HepG2 (cell line): Measurements from ENCODE around the gene TUBG1. TPM values are rescaled to one million over a fixed set of nuclear protein-coding genes. Genes with fewer than 3 reads are reported as not detected.

Source experiments
- ARNTL ChIP-seq: sonication (generic); formaldehyde crosslinking; IDR thresholded peaks from 2 replicates; pipeline ENCODE4 v1.4.0; 2020; ENCODE audit warnings: mild to moderate bottlenecking, missing genetic modification reagents
- MTA3 ChIP-seq: sonication (generic); formaldehyde crosslinking; IDR thresholded peaks from 2 replicates; pipeline ENCODE4 v1.4.0; 2020; ENCODE audit warnings: missing genetic modification reagents
- MZF1 ChIP-seq: sonication (generic); formaldehyde crosslinking; IDR thresholded peaks from 2 replicates; pipeline ENCODE4 v1.8.1; 2023; ENCODE audit warnings: mild to moderate bottlenecking, missing genetic modification reagents, borderline replicate concordance
- NFATC3 ChIP-seq: sonication (generic); formaldehyde crosslinking; IDR thresholded peaks from 2 replicates; pipeline ENCODE4 v1.5.1; 2020; ENCODE audit warnings: mild to moderate bottlenecking, missing genetic modification reagents
- NR2F1 ChIP-seq, 2 experiments: fragments of 450-650 bp in 1 of 2; formaldehyde crosslinking in 1 of 2; IDR thresholded peaks; 2 replicates each; pipeline versions ENCODE4 v1.5.0 to v1.6.1; 2016 to 2020; ENCODE audit warnings: mild to moderate bottlenecking in 1 of 2, missing compliant biosample characterization in 1 of 2, missing genetic modification reagents in 1 of 2, moderate library complexity in 1 of 2
- SAFB2 ChIP-seq: sonication (generic); formaldehyde crosslinking; IDR thresholded peaks from 2 replicates; pipeline ENCODE4 v1.5.1; 2020; ENCODE audit warnings: missing genetic modification reagents, low read depth, mild to moderate bottlenecking, borderline replicate concordance
- SMARCC2 ChIP-seq: fragments of 450-650 bp; IDR thresholded peaks from 2 replicates; pipeline ENCODE4 v1.6.1; 2017; ENCODE audit warnings: antibody characterized with exemption, mild to moderate bottlenecking
- SMC3 ChIP-seq: IDR thresholded peaks from 2 replicates; pipeline ENCODE4 v1.6.1; 2011; ENCODE audit warnings: low read length, improper control_type of control experiment
- SOX13 ChIP-seq, 3 experiments: fragments of 450-650 bp in 1 of 3; sonication (generic) in 1 of 3; formaldehyde crosslinking in 1 of 3; IDR thresholded peaks in 2 of 3; conservative IDR thresholded peaks in 1 of 3; 2 replicates each; pipeline versions ENCODE4 v1.5.0 to v1.6.1; 2016 to 2020; ENCODE audit warnings: antibody characterized with exemption in 1 of 3, mild to moderate bottlenecking in 1 of 3, missing compliant biosample characterization in 1 of 3, missing genetic modification reagents in 1 of 3, moderate library complexity in 1 of 3
- TCF12 ChIP-seq, 2 experiments: fragments of 450-650 bp in 1 of 2; sonication (generic) in 1 of 2; formaldehyde crosslinking in 1 of 2; IDR thresholded peaks; 2 replicates each; pipeline versions ENCODE4 v1.6.1 to v1.8.0; 2017 to 2022; ENCODE audit warnings: antibody characterized with exemption in 1 of 2, mild to moderate bottlenecking in 1 of 2, missing genetic modification reagents in 1 of 2, moderate library complexity in 1 of 2
- TSC22D2 ChIP-seq: sonication (generic); formaldehyde crosslinking; IDR thresholded peaks from 2 replicates; pipeline ENCODE4 v1.5.1; 2020; ENCODE audit warnings: missing genetic modification reagents, mild to moderate bottlenecking, borderline replicate concordance
- ZBTB7B ChIP-seq: sonication (generic); formaldehyde crosslinking; IDR thresholded peaks from 2 replicates; pipeline ENCODE4 v1.4.0; 2020; ENCODE audit warnings: missing genetic modification reagents
- ZC3H13 ChIP-seq: sonication (generic); formaldehyde crosslinking; IDR thresholded peaks from 2 replicates; pipeline ENCODE4 v1.8.1; 2023; ENCODE audit warnings: mild to moderate bottlenecking, missing genetic modification reagents, moderate library complexity
- ZNF256 ChIP-seq: sonication (generic); formaldehyde crosslinking; conservative IDR thresholded peaks from 2 replicates; pipeline ENCODE4 v1.4.0; 2020; ENCODE audit warnings: missing genetic modification reagents
- ZNF260 ChIP-seq: sonication (generic); formaldehyde crosslinking; IDR thresholded peaks from 2 replicates; pipeline ENCODE4 v1.4.0; 2020; ENCODE audit warnings: missing genetic modification reagents, low read depth, mild to moderate bottlenecking, borderline replicate concordance
- ZNF337 ChIP-seq: sonication (generic); formaldehyde crosslinking; IDR thresholded peaks from 2 replicates; pipeline ENCODE4 v1.5.1; 2020; ENCODE audit warnings: missing genetic modification reagents, low read depth, mild to moderate bottlenecking, borderline replicate concordance
- ZNF343 ChIP-seq: sonication (generic); formaldehyde crosslinking; IDR thresholded peaks from 2 replicates; pipeline ENCODE4 v1.4.0; 2020; ENCODE audit warnings: mild to moderate bottlenecking, missing genetic modification reagents
- ZNF496 ChIP-seq: sonication (generic); formaldehyde crosslinking; IDR thresholded peaks from 2 replicates; pipeline ENCODE4 v1.8.1; 2023; ENCODE audit warnings: mild to moderate bottlenecking, moderate library complexity, missing genetic modification reagents; ENCODE audit not compliant: insufficient replicate concordance
- ZNF660 ChIP-seq: sonication (generic); formaldehyde crosslinking; IDR thresholded peaks from 2 replicates; pipeline ENCODE4 v1.5.1; 2020; ENCODE audit warnings: mild to moderate bottlenecking, low read depth, missing genetic modification reagents, borderline replicate concordance
- polyA plus RNA-seq, 8 experiments: library from polyadenylated mRNA; depleted of rRNA in 3 of 8; stranded (reverse) in 7 of 8; unstranded in 1 of 8; fragments of >200 nt; fragmentation: Illumina TruSeq in 4 of 8; extraction: Trizol in 4 of 8; gene quantifications; 2 replicates each; pipeline versions ENCODE4 v1.2.1 to v1.2.3, GENCODE V29; 2011 to 2016; ENCODE audit warnings: low read depth in 4 of 8, missing spikeins in 1 of 8, mixed read lengths in 1 of 8; ENCODE audit not compliant: insufficient read depth in 1 of 8
- total RNA-seq, 5 experiments: library from RNA; depleted of rRNA; stranded (reverse); fragments of >200 nt; fragmentation: Illumina TruSeq; extraction: Trizol; gene quantifications; 2 replicates each; pipeline ENCODE4 v1.2.3, GENCODE V29; 2016; ENCODE audit warnings: low read depth in 1 of 5
- TF ChIP-seq, protein P1 (sequence below): sonication (generic); formaldehyde crosslinking; IDR thresholded peaks from one replicate; pipeline ENCODE4 v1.5.1; 2020; ENCODE audit warnings: mild to moderate bottlenecking, missing genetic modification reagents; ENCODE audit errors: not compliant biosample characterization

The TUBG1 gene
- total and polyA plus RNA-seq, 2 of the 13 experiments (the other 11 are each of a cell fraction or from before 2014, with no cell fraction given) = 74.1 to 137 TPM

DNA sequence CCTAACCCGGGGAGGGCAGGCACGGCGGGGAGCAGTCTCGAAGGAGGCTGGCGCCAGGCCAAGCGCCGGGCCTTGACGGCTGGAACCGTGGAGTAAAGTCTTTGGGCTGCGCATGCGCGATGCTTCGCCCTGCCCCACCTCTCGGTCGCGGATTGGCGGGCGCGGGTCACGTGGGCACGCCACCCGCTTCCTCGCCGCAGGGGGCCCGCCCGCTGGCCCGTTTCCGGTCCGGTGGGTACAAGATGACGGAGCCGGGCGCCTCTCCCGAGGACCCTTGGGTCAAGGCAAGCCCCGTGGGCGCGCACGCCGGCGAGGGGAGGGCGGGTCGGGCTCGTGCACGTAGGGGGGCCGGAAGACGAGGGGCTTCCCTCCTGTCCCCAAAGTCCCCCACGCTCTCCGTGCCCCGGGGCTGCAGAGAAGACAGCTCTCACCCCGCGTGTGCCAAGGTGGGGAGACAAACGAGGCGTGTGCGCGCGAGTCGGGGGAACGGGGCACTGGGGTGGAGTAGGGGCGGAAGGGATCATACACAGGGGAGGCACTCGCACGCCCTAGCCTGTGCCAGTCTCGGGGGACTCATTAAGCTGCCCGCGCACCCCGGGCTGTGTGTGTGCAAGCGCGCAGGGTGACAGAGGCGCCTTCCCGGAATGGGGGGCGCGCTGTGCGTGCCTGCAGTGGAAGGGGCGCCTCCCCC is 42.5 kb upstream of the TUBG1 start, which contains the start of gene MLX (continued):
- TF ChIP-seq ZNF496 (CRISPR knock-in tag) (no peak), ZNF660 (CRISPR knock-in tag) (no peak), SAFB2 (CRISPR knock-in tag) (no peak; the same call in 1 of the 2 replicates), MTA3 (CRISPR knock-in tag) (no peak), ZNF260 (CRISPR knock-in tag) (no peak), ARNTL (CRISPR knock-in tag) (peak; percentile 95), ZNF337 (peak; percentile 74; the same call in 1 of the 2 replicates), SMARCC2 (no peak), ZBTB7B (peak; percentile 91), NR2F1 (CRISPR knock-in tag; IDR thresholded peaks at IDR 0.05) (peak; percentile 69 to 86; a peak in 3 of 4 replicates), TCF12 (IDR thresholded peaks at IDR 0.05) (no peak), TCF12 (CRISPR knock-in tag; IDR thresholded peaks at IDR 0.05) (no peak), ZNF343 (CRISPR knock-in tag) (no peak; the same call in none of the 2 replicates), MZF1 (CRISPR knock-in tag) (no peak; the same call in 1 of the 2 replicates), SMC3 (no peak), ZNF256 (CRISPR knock-in tag) (no peak), ZC3H13 (CRISPR knock-in tag) (peak; percentile 97), TSC22D2 (CRISPR knock-in tag) (peak; percentile 26; the same call in 1 of the 2 replicates), SOX13 (IDR thresholded peaks at IDR 0.05) (peak; percentile 27; the same call in 1 of the 2 replicates), SOX13 (CRISPR knock-in tag; conservative IDR thresholded peaks at IDR 0.05 in 1 of 2, IDR thresholded peaks at IDR 0.05 in 1 of 2) (peak; percentile 54 to 65; a peak in 1 of 4 replicates), NFATC3 (CRISPR knock-in tag) (no peak; the same call in 1 of the 2 replicates)
- TF ChIP-seq, protein P1, sequence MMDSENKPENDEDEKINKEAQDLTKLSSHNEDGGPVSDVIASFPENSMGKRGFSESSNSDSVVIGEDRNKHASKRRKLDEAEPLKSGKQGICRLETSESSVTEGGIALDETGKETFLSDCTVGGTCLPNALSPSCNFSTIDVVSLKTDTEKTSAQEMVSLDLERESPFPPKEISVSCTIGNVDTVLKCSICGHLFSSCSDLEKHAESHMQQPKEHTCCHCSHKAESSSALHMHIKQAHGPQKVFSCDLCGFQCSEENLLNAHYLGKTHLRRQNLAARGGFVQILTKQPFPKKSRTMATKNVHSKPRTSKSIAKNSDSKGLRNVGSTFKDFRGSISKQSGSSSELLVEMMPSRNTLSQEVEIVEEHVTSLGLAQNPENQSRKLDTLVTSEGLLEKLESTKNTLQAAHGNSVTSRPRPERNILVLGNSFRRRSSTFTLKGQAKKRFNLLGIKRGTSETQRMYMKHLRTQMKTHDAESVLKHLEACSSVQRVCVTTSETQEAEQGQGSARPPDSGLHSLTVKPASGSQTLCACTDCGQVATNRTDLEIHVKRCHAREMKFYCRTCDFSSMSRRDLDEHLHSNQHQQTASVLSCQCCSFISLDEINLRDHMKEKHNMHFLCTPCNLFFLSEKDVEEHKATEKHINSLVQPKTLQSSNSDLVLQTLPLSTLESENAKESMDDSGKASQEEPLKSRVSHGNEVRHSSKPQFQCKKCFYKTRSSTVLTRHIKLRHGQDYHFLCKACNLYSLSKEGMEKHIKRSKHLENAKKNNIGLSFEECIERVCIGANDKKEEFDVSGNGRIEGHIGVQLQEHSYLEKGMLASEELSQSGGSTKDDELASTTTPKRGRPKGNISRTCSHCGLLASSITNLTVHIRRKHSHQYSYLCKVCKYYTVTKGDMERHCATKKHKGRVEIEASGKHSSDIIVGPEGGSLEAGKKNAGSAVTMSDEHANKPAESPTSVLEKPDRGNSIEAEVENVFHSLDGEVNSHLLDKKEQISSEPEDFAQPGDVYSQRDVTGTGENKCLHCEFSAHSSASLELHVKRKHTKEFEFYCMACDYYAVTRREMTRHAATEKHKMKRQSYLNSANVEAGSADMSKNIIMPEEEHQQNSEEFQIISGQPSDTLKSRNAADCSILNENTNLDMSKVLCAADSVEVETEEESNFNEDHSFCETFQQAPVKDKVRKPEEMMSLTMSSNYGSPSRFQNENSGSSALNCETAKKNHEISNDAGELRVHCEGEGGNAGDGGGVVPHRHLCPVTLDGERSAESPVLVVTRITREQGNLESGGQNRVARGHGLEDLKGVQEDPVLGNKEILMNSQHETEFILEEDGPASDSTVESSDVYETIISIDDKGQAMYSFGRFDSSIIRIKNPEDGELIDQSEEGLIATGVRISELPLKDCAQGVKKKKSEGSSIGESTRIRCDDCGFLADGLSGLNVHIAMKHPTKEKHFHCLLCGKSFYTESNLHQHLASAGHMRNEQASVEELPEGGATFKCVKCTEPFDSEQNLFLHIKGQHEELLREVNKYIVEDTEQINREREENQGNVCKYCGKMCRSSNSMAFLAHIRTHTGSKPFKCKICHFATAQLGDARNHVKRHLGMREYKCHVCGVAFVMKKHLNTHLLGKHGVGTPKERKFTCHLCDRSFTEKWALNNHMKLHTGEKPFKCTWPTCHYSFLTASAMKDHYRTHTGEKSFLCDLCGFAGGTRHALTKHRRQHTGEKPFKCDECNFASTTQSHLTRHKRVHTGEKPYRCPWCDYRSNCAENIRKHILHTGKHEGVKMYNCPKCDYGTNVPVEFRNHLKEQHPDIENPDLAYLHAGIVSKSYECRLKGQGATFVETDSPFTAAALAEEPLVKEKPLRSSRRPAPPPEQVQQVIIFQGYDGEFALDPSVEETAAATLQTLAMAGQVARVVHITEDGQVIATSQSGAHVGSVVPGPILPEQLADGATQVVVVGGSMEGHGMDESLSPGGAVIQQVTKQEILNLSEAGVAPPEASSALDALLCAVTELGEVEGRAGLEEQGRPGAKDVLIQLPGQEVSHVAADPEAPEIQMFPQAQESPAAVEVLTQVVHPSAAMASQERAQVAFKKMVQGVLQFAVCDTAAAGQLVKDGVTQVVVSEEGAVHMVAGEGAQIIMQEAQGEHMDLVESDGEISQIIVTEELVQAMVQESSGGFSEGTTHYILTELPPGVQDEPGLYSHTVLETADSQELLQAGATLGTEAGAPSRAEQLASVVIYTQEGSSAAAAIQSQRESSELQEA = peak; percentile 86
